Heart right ventricle (tissue), 16 donors: Measurements from ENCODE around the gene NCAPH2. TPM values are rescaled to one million over a fixed set of nuclear protein-coding genes. Genes with fewer than 3 reads are reported as not detected.

Experiments used
- ATAC-seq, 8 donors: fragments of 200-7000 bp; cut with Tn5 transposase; one replicate each; pipeline ENCODE4 v1.9.1; 2020; ENCODE audit warnings: mild to moderate bottlenecking in 8 of 8, moderate library complexity in 8 of 8, moderate number of reproducible peaks in 1 of 8
- DNase-seq, 2 donors: peaks; one replicate each; pipeline ENCODE4 v3.0.0-alpha.2; 2020
- H3K27ac ChIP-seq, 10 donors: fragments of 200-600 bp; sonication (generic) in 2 of 10; one replicate each; pipeline versions ENCODE4 v1.5.0 to v1.8.0; 2020 to 2022; ENCODE audit warnings: mild to moderate bottlenecking in 3 of 10
- H3K27me3 ChIP-seq, 7 donors: fragments of 200-600 bp; one replicate each; pipeline ENCODE4 v1.8.0; 2021 to 2022; ENCODE audit warnings: mild to moderate bottlenecking in 2 of 7
- H3K36me3 ChIP-seq, 9 donors: fragments of 200-600 bp; sonication (generic) in 1 of 9; one replicate each; pipeline versions ENCODE4 v1.5.0 to v1.8.0; 2020 to 2022; ENCODE audit warnings: mild to moderate bottlenecking in 2 of 9
- H3K4me1 ChIP-seq, 9 donors: fragments of 200-600 bp; sonication (generic) in 1 of 9; one replicate each; pipeline versions ENCODE4 v1.5.0 to v1.8.0; 2020 to 2022; ENCODE audit warnings: mild to moderate bottlenecking in 4 of 9
- H3K4me3 ChIP-seq, 10 donors: fragments of 200-600 bp; sonication (generic) in 2 of 10; one replicate each; pipeline versions ENCODE4 v1.5.0 to v1.8.0; 2020 to 2022; ENCODE audit warnings: mild to moderate bottlenecking in 7 of 10, moderate library complexity in 2 of 10
- H3K9me3 ChIP-seq, 11 donors: fragments of 200-600 bp in 10 of 11; sonication (generic) in 2 of 11; one replicate each; pipeline versions ENCODE4 v1.5.0 to v1.8.0; 2013 to 2022; ENCODE audit warnings: mild to moderate bottlenecking in 2 of 11, control low read depth in 1 of 11, moderate library complexity in 1 of 11
- CTCF ChIP-seq, 9 donors: fragments of 200-600 bp; sonication (generic) in 2 of 9; IDR thresholded peaks; one replicate each; pipeline versions ENCODE4 v1.5.0 to v1.8.0; 2021 to 2022; ENCODE audit warnings: antibody characterized with exemption in 9 of 9, mild to moderate bottlenecking in 5 of 9, moderate library complexity in 1 of 9
- WGBS, 2 donors: extraction: QIAGEN DNeasy Blood & Tissue Kit; methylation state at CpG; one replicate each; pipeline ENCODE4 v1.1.7; 2013; ENCODE audit warnings: inconsistent platforms in 1 of 2; 5-methylcytosine and 5-hydroxymethylcytosine counted together
- intact Hi-C, 10 donors: fragments of 100-400 bp; cut with DNase I; formaldehyde crosslinking; loops; one replicate each; pipeline versions ENCODE4 v1.11.1 to v1.14.2; 2022
- polyA plus RNA-seq, 2 donors: library from polyadenylated mRNA; stranded (reverse); fragments of 200-250 nt; gene quantifications; one replicate each; pipeline ENCODE4 v1.2.3, GENCODE V29; 2013
- total RNA-seq, 10 donors: library from RNA; stranded (reverse); fragmentation: NEBNext Ultra II Directional in 3 of 10; extraction: Animal tissue kit (Norgen Biotek cat#: 25700) in 3 of 10; gene quantifications; one replicate each; pipeline versions ENCODE4 v1.2.1 to v1.2.4, GENCODE V29; 2021 to 2023
- donor health status: Arrhythmogenic right ventricular cardiomyopathy.
- donor health status: ischemic (EF 13 %, LVEDD 7.1; RV severe dilation, severe dysfunction).
- donor health status: healthy with polysubstance abuse.
- donor health status: DM: no; HTN: yes; CAD: no.
- donor health status: DM: no; HTN: no; CAD: no.
- donor health status: ischemic (EF 25% LVEDD 6.9; RV normal size, moderate dysfunction).
- donor health status: ischemic (EF 25% LVEDD 5.7; RV mildly dilated, moderate dysfunction).
- donor health status: healthy.
- donor health status: DM: yes; HTN: yes; CAD: no.
- donor health status: Ischemic cardiomyopathy.
- donor health status: ischemic (EF 35%, LVEDD 5.7; RV mildly dilated, moderate dysfunction).
- donor health status: nonischemic (EF 11% LVEDD 7.7; RV severe dilation, severe dysfunction).
- donor health status: DM: yes; HTN: yes; CAD: no.
- donor health status: PGD.
- donor health status: ischemic (EF 29% LVEDD 5.4; RV normal size, mild dysfunction).
- donor health status: nonischemic (EF 23%, LVEDD 6.1; RV moderate dilation, normal function).

The NCAPH2 gene
- total and polyA plus RNA-seq, 12 donors, result 21.7 to 54.8 (median 27.8) TPM

GRCh38 chr22:50569041-50569459, 61.0 kb downstream of the NCAPH2 start:
- Histone ChIP-seq H3K4me1 (peaks cover 0 to 19% (median 6%) of the 10 kb centered on the region in 9 donors), H3K27ac (peak overlapping the region in 2 of 10 donors; percentile 31 to 37), H3K9me3 (no peaks in the 10 kb centered on the region), H3K4me3 (no peak overlapping the region), H3K36me3 (peaks cover 0 to 71% (median 14%) of the 10 kb centered on the region in 9 donors), H3K27me3 (no peaks in the 10 kb centered on the region)
- DNase-seq (no peak), ATAC-seq (no peak)
- intact Hi-C loops, result no loop called here
- TF ChIP-seq CTCF (IDR thresholded peaks at IDR 0.05), result no peak
- 75 to 80% methylated on average over 8 of the region's 8 CpGs for WGBS, 2 donors

- intact Hi-C loops, result no loop called here
- peaks cover 0 to 78% (median 14%) of the 10 kb centered on the region in 9 donors for H3K36me3 ChIP-seq
Measured at GRCh38 chr22:50569896-50570535, 62.0 kb downstream of the NCAPH2 start.

GRCh38 chr22:50570861-50571260, 62.8 kb downstream of the NCAPH2 start:
- H3K27me3 ChIP-seq, result no peaks in the 10 kb centered on the region
- ATAC-seq, result no peak
- WGBS, 2 donors, result 89 to 91% methylated on average over 12 of the region's 12 CpGs
- peak overlapping the region in 1 of 10 donors; percentile 20 for H3K27ac ChIP-seq
- TF ChIP-seq CTCF (IDR thresholded peaks at IDR 0.05), result no peak
- H3K4me1 ChIP-seq, result peaks cover 0 to 25% (median 9%) of the 10 kb centered on the region in 9 donors
- peaks cover 0 to 87% (median 14%) of the 10 kb centered on the region in 9 donors for H3K36me3 ChIP-seq
- no peak overlapping the region for H3K4me3 ChIP-seq
- DNase-seq, result no peak
- no peaks in the 10 kb centered on the region for H3K9me3 ChIP-seq
- intact Hi-C loops, result no loop called here

More at GRCh38 chr22:50569896-50570535, 62.0 kb downstream of the NCAPH2 start:
- no peak for DNase-seq
- Histone ChIP-seq H3K4me1 (peaks cover 0 to 19% (median under 1%) of the 10 kb centered on the region in 9 donors), H3K27me3 (no peaks in the 10 kb centered on the region), H3K4me3 (no peak overlapping the region), H3K9me3 (no peaks in the 10 kb centered on the region), H3K27ac (no peak overlapping the region)
- no peak for ATAC-seq
- TF ChIP-seq CTCF (IDR thresholded peaks at IDR 0.05), result no peak
- WGBS, 2 donors, result 87 to 92% methylated on average over 13 of the region's 13 CpGs

GRCh38 chr22:50571264-50572175, 63.5 kb downstream of the NCAPH2 start:
- Histone ChIP-seq H3K4me1 (peaks cover 0 to 31% (median 11%) of the 10 kb centered on the region in 9 donors), H3K36me3 (peaks cover 0 to 93% (median 14%) of the 10 kb centered on the region in 9 donors), H3K27ac (peak overlapping the region in 1 of 10 donors; percentile 20), H3K9me3 (no peaks in the 10 kb centered on the region), H3K4me3 (no peak overlapping the region), H3K27me3 (no peaks in the 10 kb centered on the region)
- no peak for TF ChIP-seq CTCF (IDR thresholded peaks at IDR 0.05)
- 73 to 78% methylated on average over 26 of the region's 26 CpGs for WGBS, 2 donors
- ATAC-seq (peak in 2 of 8 donors; percentile 23 to 55), DNase-seq (peak in 1 of 2 donors; percentile 45)
- intact Hi-C loops, result no loop called here
